ENCODE measurements around the gene NR3C2.

Gene NR3C2

DNA sequence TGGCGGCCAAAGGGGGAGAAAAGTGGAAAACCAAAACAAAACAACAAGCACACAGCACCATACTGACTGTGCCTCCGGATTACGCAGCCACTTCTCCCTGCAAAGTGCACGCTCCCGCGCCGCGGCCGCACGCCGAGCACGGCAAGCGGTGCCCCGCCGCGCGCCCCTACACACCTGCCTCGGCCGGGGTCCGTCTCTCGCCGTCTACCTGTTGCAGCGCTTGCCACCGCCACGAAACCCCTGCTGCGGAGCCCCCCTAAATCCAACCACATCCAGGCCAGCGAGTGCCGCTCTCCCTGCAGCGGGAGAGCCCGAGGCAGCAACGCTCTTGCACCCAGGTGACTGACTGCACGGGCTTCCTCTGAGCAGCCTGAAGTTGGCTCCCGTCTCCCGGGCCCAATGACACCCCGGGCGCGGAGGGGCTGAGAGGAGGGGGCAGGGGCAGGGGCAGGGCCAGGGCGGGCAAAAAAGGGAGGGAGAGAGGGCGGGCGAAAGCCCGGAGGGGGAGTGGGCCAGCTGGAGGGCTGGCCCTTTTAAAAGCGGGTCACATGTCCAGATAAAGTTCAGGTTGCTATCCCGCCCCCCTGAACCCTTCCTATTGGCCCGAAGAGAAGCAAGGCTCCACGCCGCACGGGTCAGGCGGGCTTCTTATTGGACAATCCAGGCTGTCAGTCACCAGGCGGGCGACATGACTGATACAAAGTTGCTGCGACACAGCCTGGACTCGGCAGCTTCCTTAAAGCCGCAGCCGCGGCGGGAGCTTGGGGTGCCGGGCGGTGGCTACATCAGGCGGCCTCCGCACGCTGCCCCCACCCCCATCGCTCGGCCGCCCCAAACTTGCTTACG lies at the start of gene NR3C2:
Gene NR3C2 (minus strand): TSS at position 429 of the 846 bp plus-strand sequence.
- peak; percentile 88 to 89 for DNase-seq (ENCODE audit: low read depth in 2 of 2)

DNA sequence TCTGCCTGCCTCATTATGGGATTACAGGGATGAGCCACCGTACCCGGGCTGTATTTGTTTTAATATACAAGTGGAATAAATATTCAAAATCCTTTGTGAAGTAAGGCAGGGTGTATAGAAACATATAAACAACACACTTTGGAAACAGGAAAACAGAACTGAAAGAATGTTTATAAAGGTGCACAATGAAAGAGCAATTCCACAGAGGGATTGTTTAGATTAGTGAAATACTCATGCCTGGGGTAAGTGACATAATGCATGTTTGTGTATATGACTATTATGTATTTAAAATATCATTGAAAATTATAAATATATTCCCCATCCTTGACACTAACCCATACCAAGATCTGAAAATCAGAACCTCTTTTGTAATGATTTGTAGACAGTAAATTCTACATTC lies 45.0 kb upstream of the NR3C2 start:
- DNase-seq (ENCODE audit: low read depth in 2 of 2) = no peak

DNA sequence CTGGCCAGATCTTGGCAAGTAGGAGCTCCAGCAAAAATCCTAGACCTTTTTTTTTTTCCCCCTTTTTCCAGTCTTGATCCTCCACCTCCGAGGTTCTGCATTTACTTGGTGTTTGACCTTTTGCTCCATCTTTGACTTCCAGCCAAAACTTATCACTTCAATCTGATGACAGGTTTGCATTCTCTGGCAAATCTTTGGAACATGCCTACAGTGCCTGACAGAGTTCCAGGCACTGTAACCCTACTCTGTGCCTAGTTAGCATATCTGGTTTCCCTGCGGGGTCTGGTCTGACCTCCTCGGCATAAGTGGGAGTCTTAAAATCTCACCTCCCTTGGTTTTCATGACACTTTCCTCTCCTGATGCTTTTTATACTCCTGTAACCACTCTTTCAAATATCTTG lies 39.4 kb upstream of the NR3C2 start:
- no peak for DNase-seq (ENCODE audit: low read depth in 2 of 2)

DNA sequence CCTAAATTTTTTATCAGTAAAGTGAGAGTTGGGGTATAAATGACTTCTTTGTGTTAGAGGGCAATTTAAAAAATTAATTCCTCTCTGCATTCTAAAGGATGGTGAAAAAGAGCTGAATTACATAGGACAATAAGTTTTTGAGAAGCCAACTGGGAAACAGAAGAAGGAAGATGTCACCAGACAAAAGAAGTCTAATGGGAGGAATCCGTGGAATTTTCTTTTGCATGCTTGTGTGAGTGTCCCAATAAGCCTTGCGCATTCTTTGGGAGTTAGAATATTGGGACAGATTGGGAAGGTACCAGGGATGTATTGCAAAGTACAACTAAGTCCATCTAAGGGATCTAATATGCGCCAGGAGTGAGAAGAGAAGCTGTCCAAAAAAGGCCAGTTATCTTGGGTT lies 35.1 kb upstream of the NR3C2 start:
- no peak for DNase-seq (ENCODE audit: low read depth in 2 of 2)

DNA sequence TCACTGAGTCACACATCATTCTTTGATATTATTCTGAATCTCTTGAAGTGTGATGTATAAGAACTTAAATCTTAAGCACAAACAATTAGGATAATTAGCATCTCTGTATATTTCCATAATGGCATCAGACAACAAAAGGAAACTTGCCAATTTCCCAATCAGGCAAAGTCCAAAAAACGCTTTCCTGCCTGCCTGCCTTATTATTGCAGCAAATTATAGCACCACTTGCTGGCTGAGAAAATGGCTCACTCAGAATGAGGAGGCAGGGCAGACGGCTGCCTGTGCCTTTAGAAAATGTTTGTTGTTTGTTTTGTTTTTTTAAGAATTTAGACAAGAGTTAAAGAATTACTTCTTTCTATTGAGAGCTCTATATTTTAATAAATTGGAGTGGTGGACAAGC lies 27.7 kb upstream of the NR3C2 start:
- DNase-seq (ENCODE audit: low read depth in 2 of 2) = no peak

DNA sequence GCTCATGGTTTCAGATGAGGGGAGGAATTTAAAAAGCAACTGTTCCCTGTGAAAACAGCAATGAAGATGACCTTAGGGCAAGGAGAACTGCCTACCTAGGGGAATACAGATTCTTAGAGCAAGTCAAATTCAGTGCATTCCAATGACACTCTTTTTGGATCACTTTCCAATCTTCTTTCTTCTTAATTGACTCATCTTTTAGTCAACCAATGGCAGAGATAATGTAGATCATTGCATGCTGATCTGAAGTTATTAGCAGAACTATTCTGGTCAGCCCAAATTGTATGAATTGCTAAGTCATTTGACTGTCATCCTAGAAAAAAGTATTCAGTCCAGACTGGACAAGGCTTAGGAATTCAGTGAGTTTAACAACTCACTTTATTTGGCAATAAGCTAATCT lies 12.6 kb upstream of the NR3C2 start:
- no peak for DNase-seq (ENCODE audit: low read depth in 2 of 2)

DNA sequence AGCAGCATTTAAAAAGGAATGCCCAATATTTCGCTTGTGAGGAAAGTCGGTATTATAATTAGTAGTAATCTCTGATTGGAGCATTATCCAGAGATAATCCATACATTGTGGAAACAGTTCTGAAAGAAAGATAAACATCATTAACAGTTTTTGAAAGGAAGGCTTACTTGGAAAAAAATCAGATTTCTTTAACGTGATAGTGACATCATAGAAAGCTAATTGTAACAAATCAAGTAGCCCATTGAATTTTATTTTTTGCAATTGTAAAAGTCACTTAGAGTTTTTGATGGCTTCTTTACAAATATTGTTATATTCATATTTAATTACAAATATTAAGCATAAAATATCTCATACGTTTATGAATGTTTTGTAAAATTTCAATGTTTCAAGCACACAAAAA lies 11.6 kb upstream of the NR3C2 start:
- DNase-seq (ENCODE audit: low read depth in 2 of 2) = no peak

DNA sequence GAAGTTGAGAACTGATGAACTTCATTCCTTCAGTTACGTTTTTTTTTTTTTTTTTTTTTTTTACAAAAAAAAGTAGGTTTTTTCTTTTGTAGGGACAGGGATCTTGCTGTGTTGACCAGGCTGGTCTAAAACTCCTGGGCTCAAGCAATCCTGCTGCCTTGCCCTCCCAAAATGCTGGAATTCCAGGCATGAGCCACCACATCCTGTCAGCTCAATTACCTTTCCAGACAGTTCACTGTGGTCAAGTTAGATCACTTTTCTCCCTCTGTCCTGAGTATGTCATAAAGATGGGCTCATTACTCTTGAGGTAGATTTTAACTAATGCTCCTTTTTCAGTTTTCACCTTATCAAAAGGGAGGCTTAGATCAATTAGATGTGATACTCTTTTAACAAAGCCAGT lies 10.8 kb upstream of the NR3C2 start:
- DNase-seq (ENCODE audit: low read depth in 2 of 2) = no peak

DNA sequence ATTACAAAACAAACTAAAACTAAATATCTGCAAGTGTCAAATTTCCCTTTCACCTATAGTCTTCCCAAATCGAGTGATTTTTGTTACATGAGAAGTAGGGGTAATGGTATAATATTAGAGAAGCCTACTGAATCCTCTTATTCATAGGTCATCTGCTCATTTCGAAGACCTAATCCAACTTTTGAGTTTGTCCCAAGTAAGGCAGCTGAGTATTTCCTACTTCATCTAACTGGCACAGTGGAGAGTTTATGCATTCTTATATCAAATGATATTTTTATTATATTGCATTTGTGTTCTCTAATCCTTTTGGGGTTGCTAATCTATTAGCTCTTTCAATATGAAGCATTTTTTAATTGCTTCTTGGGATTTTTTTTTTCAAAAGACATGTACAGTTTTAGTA lies 7.7 kb upstream of the NR3C2 start:
- no peak for DNase-seq (ENCODE audit: low read depth in 2 of 2)

DNA sequence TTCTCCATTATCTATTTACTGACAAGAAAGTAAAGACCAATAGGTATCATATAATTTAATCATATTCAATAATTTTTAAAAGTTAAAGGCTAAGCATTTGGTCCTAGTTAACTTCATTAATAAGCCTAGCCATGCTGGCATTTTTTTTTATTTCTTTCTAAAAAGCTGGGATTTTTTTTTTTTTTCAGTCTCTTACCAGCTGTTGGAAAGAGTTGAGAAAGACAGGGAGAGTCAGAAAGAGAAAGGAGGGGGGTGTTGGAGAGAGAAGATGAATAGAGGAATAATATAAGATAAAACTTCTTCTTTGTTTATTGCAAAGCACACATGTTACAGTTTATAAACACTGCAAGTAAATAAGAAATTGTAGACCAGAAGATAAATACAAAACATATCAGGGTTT lies 5.9 kb upstream of the NR3C2 start:
- DNase-seq (ENCODE audit: low read depth in 2 of 2) = no peak

DNA sequence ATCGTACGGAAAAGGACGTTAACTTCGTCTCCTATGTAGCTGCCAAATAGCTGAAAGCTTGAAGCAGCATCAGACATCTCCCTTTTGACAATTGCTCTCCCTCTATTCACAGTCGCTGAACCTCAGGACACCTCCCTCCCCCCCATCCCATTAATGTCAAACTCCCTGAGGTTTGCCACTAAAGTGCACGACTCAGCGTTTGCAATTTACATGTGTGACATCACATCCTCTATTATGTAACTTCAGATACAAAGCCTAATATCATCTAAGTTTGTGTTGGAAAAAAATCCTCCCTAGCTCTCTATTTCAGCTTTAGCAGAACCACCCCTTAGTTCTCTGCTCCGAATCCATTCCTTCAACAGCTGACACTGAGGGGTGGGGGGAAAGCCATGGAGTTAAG lies 5.5 kb upstream of the NR3C2 start:
- no peak for DNase-seq (ENCODE audit: low read depth in 2 of 2)

DNA sequence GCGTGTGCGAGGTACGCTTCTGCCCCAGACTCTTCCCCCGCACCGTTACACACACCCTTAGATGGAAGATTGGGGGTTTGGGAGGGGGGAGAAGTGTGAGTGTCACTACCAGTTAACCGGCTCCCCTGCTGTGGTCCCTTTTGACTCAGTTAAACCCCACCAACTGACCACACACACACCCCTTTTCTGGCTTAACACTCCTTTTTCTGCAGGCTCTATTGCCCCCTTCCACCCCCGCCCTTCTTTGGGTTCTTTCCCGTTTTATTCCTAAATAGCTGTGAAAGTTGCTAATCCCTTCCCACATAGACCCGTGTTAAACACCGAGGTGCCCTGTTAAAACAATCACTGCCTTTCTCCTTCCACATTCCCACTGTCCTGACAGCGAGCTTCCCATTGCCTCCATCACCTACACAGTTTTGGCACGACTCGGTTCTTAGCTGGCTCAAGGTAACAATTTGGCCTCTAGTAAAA lies 3.7 kb upstream of the NR3C2 start:
- no peak for DNase-seq (ENCODE audit: low read depth in 2 of 2)

DNA sequence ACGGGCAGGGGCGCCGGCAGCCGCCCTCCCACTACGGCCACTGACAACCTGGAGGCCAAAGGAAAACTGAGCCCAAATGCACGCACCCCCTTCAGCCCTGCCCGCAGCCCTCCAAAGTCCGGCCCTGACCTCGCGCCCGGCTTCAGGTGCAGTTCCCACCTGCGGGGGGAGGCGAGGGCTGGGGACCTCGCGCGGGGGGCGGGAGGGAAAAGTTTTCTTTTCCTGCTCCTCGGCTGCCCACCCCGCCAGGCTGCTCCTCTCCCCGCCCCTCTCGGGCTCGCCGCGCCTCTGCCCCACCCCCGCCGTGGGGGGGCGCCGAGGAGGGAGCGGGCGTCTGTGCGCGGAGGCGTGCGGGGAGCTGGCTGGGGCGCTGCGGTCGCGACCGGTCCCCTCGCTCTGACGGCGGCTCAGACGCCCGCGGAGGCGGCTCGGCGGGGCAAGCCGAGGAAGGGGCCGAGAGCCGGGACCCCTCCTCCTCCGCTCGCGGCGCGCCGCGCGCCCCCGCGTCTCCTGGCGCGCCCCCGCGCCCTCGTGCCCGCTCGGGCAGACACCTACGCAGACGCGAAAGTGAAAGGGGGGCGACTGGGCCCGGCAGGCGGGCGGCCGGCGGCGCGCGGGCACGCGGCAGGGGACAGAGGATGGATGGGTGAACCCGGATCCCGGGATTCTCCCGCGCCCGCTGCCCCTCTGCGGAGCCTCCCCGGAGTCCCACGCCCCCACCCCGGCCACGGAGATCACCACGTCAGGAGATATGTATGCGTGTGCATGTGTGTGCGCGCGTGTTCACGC lies 3.1 kb upstream of the NR3C2 start:
- peak; percentile 43 to 58 for DNase-seq (ENCODE audit: low read depth in 2 of 2)

DNA sequence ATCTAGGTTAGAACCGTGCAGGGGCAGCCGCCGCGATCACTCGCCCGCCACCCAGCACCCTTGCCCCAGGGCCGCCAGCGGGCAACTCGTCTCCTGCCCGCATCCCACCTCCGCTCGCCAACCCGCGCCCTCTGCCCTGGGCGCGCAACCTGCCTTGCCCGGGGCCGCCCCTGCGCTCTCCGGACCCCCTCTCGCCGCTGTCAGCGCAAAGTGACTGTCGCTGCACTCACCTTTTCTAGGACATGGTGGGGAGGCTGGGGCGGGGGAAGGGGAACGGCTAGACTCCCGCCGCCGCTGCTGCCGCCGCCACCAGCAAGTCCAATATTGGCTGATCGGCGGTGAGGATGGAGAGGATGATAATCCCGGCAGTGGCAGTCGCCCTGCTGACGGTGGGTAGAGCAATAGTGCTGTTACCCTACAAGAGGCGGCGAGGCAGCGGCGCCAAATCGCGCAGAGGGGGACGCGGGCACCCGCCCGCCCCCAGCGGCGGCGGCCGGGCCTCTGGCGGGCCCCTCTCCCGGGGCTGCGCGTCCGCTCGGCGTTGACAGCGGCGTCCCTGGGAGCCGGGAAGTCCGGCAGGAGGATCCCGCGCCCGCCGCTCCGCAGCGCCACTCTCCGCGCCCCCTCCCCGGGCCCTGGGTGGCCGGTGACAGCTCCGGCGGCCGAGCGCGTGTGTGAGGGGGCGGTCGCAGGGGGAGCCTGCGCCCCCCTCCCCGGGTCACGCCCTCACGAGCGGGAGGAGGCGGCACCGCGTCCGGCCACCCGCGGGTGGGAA lies 2.3 kb upstream of the NR3C2 start:
- peak; percentile 20 to 23 for DNase-seq (ENCODE audit: low read depth in 2 of 2)

DNA sequence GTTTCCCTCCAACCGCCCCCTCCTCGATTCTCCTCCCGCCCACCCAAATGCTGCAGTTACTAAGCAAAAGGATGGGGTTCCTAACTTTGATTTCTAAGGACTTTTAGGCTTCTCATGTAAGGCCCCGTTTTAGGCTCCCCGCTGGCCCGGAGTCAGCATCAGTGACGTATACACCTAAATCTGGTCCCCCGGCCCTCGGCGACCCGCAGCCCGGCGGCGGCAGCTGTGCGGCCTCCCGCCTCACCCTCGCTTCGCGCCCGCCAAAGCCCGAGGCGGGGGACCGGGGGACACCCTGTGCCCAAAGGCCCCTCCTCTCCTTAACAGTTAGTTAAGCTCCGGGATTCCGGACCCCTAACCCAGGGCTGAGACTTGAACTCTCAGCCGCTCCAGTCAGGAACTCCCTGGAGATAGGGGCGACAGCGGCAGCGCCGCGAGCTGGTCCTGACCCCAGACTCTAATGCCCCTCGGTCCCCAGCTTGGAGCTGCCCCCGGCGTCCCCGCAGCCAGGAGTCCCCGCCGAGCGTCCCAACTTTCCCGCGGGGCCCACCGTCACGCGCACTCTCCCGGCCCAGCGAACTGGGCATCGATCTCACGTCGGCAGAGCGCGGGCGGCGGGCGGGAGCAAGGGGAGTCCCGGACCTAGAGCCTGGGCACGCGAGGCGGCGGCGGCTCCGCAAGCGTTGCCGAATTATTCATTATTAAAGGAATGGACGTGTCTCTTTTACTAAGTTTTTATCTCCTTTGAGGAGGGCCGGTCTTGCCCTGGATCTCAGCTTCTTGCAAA lies 1.5 kb upstream of the NR3C2 start:
- peak in 1 of 2 donors; percentile 11 for DNase-seq (ENCODE audit: low read depth in 2 of 2)

DNA sequence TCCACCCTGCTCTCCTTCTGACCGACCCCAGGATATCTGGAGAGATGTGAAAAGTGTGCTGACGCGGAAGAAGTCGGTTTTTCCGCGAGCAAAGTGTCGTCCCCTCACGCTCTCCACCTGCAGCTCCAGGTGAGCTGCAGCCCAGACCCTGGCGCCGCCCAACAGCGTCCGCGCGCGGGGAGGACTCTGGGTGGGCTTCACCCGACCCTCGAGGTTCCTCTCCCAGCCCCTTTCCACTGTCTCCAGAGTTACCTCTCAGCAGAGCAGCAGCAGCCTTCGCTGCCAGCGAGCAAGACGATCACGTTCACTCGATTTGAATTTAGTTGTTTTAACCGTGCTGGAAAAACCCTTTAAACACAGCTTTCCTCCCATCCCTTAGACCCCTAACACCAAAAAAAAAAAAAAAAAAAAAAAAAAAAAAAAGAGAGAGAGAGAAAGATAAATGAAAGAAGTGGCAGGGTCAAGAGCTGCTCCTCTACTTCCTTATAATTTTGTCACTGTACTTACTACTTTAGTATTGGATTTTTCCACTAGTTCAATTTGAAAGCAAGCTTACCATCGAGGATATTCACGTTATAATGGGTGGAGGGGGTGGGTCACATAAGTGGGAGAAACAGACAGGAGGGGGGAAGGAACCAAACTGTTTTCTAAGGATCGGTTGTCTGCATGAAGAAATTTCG lies 758 bp upstream of the NR3C2 start:
- DNase-seq (ENCODE audit: low read depth in 2 of 2) = no peak

DNA sequence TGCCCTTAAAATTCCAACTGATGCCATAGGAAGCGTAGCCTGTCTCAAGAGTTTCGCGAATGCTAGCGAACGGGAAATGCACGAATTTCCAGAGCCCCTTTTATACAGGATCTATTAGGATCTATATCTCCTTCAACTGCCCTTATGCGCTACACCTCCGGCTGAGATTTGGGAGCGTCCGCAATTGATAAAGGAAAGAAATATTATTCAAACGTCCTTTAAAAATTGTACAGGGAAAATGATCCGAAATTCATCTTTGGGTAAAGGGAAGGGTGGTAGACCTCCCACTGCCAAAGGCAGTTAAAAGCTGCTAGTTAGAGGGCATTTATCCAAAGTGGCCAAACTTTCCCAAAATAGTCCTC lies 609 bp downstream of the NR3C2 start:
- DNase-seq (ENCODE audit: low read depth in 2 of 2) = no peak

DNA sequence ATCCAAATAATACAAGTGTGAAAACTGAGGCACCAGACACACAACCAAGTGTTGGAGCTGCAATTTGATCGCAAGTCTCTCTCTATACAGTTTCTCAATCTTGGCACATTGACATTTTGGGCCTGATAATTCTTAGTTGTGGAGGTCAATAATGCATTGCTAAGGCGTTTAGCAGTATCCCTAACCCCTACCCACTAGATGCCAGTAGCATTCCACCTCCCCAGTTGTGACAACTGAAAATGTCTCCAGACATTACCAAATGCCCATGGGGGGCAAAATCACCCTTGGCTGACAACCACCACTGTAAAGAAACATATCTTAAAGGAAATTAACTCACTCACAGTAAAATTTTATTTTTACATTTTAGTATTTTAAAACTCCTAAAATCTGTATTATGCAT lies 4.2 kb downstream of the NR3C2 start:
- DNase-seq (ENCODE audit: low read depth in 2 of 2) = no peak

DNA sequence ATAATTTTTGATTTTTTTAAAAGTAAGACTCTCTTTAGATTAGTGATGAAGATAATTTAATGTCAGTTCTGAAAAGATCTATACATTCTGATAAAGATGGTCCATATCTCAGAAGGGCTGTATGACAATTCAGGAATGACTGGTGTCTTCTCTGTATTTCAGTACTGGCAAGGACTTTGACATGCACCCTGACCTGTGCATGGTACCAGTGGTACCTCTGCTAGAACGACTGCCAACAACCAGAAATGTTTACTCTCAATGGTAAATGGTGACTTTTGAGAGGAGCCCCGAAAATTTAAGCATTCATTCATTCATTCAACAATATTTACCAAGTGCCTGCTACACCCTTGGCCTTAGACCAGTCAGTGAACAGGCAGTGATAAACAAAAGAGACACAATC lies 4.8 kb downstream of the NR3C2 start:
- no peak for DNase-seq (ENCODE audit: low read depth in 2 of 2)

DNA sequence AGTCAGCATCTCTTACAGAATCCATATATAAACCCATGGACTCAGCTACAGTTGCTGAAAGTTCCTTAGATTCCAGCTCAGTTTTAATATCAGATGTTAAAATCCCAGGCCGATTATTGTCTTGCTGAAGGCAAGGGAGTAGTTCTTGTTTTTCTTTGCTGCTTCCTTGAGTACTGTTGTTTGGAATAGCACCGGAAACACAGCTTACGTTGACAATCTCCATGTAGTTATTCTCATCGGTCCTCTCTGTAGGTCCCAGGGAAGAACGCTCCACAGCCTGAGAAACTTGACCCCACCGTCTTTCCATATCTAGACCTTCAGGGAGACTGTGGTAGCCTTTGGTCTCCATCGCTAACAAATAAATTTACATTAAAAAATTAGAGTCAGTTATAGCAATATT lies 5.7 kb downstream of the NR3C2 start:
- DNase-seq (ENCODE audit: low read depth in 2 of 2) = no peak
